ENCODE measurements around the gene CD53. TPM values are rescaled to one million over a fixed set of nuclear protein-coding genes. Genes with fewer than 3 reads are reported as not detected.

CD53 gene
- total and polyA plus RNA-seq, 9 of the 15 experiments (the other 6 are each of a cell fraction or from before 2014, with no cell fraction given): 63.5 to 220 (median 131) TPM

DNA sequence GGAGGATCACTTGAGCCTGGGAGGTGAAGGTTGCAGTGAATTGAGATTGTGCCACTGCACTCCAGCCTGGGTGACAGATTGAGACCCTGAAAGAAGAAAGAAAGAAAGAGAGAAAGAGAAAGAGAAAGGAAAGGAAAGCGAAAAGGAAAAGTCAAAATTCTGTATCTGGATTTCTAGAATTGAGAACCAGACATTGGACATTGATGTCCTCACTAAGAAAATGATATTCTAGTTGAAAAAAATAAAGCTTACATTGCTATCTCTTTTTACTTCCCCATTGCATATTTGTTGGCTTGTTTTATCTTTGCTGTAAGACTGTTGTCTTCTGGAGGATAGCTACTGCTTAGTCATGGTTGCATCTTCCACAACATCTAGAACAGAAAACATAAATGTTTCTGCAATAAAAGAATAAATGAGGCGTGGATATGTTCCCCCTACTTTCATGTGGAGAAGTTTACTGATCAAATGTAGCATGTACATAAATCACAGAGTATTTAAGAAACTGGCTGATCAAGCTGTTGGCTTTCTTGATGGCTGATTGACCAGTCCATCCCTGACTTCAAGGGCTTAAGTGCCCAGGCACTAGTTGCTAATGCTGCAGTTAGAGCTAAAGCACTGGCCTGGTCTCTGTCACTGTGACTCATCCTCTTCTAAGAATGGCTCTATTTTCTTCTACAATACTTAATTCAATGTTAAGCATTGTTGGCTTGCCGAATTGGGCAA is 17.7 kb downstream of the CD53 start (continued):
- TF ChIP-seq ZNF584 (CRISPR knock-in tag; IDR thresholded peaks at IDR 0.05; ENCODE audit: low read depth) (no peak), POLR2H (tag; IDR thresholded peaks at IDR 0.05; ENCODE audit: low read depth) (no peak), MAFF (IDR thresholded peaks at IDR 0.05; ENCODE audit: low read length) (peak; percentile 91), ZFPM2 (CRISPR knock-in tag; IDR thresholded peaks at IDR 0.05) (no peak), POLR3G (IDR thresholded peaks at IDR 0.05; ENCODE audit: extremely low read depth, insufficient read length, insufficient replicate concordance) (no peak), NR1H2 (CRISPR knock-in tag; IDR thresholded peaks at IDR 0.05) (no peak), RBM25 (IDR thresholded peaks at IDR 0.05; ENCODE audit: low read depth, low read length, severe bottlenecking) (no peak), SRSF7 (optimal IDR thresholded peaks at IDR 0.05; ENCODE audit: low read depth, low read length) (no peak), ZNF121 (CRISPR knock-in tag; conservative IDR thresholded peaks at IDR 0.05) (no peak), ZSCAN29 (IDR thresholded peaks at IDR 0.05) (no peak), SAFB (IDR thresholded peaks at IDR 0.05; ENCODE audit: borderline replicate concordance, low read depth, low read length) (no peak), ILK (tag; IDR thresholded peaks at IDR 0.05; ENCODE audit: borderline replicate concordance, low read depth) (no peak), ZNF143 (CRISPR knock-in tag; IDR thresholded peaks at IDR 0.05) (no peak), CREB1 (IDR thresholded peaks at IDR 0.05) (no peak), CREB1 (CRISPR knock-in tag; IDR thresholded peaks at IDR 0.05) (no peak), ZNF449 (CRISPR knock-in tag; IDR thresholded peaks at IDR 0.05) (0 out of 2 replicates have a peak, but pooled peaks have one; percentile 10), EHMT2 (IDR thresholded peaks at IDR 0.05) (peak; percentile 57; the same call in 1 of the 2 replicates), PBX2 (CRISPR knock-in tag; IDR thresholded peaks at IDR 0.05; ENCODE audit: low read depth) (no peak), PBX2 (tag; conservative IDR thresholded peaks at IDR 0.05; ENCODE audit: low read depth) (peak; percentile 69), SIRT6 (IDR thresholded peaks at IDR 0.05; ENCODE audit: low read depth, low read length) (no peak), ARID2 (IDR thresholded peaks at IDR 0.05) (no peak), ZNF253 (CRISPR knock-in tag; conservative IDR thresholded peaks at IDR 0.05) (no peak), ZNF699 (CRISPR knock-in tag; IDR thresholded peaks at IDR 0.05; ENCODE audit: insufficient replicate concordance) (no peak), ATF7 (IDR thresholded peaks at IDR 0.05) (peak; percentile 42; the same call in 1 of the 2 replicates)
- TF ChIP-seq, protein P1, sequence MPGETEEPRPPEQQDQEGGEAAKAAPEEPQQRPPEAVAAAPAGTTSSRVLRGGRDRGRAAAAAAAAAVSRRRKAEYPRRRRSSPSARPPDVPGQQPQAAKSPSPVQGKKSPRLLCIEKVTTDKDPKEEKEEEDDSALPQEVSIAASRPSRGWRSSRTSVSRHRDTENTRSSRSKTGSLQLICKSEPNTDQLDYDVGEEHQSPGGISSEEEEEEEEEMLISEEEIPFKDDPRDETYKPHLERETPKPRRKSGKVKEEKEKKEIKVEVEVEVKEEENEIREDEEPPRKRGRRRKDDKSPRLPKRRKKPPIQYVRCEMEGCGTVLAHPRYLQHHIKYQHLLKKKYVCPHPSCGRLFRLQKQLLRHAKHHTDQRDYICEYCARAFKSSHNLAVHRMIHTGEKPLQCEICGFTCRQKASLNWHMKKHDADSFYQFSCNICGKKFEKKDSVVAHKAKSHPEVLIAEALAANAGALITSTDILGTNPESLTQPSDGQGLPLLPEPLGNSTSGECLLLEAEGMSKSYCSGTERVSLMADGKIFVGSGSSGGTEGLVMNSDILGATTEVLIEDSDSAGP (CRISPR knock-in tag; IDR thresholded peaks at IDR 0.05): no peak

Measured in K562 (cell line).